K562 (cell line): ENCODE data around the gene ZNHIT1. TPM values are rescaled to one million over a fixed set of nuclear protein-coding genes. Genes with fewer than 3 reads are reported as not detected.

ENCODE experiments used
- ATAC-seq: fragments of 200-7000 bp; cut with Tn5 transposase; 3 replicates; pipeline ENCODE4 v1.9.1; 2020; ENCODE audit warnings: moderate library complexity
- BruUV-seq: library from RNA; stranded (reverse); fragments of 400-500 nt; replicated peaks from 2 replicates; lab custom pipeline; 2021; lab: Mats Ljungman, UMichigan
- CTCF ChIA-PET: fragments of 300-600 bp; formaldehyde crosslinking; extraction: SDS; loops from one replicate; lab custom pipeline; 2021; ENCODE audit warnings: low intra/inter-chr PET ratio; lab: Yijun Ruan, JAX
- POLR2A ChIA-PET: fragments of 300-600, 350-650 bp; sonication (Branson Sonifier 250); formaldehyde crosslinking; extraction: SDS; loops from one replicate; lab custom pipeline; 2021; ENCODE audit warnings: antibody characterized with exemption, inconsistent platforms; lab: Yijun Ruan, JAX
- DNase-seq, 4 experiments: peaks; one replicate each; pipeline versions ENCODE4 v3.0.0 to v3.0.0-alpha.2; 2011 to 2018; ENCODE audit warnings: low spot score in 3 of 4, mixed read lengths in 3 of 4; ENCODE audit errors: extremely low read depth in 1 of 4
- FAIRE-seq: peaks from 2 replicates; lab custom pipeline; 2011; peaks lifted over from hg19 to GRCh38; lab: Jason Lieb, UNC
- H2AFZ ChIP-seq: 2 replicates; pipeline ENCODE4 v1.6.0; 2011; ENCODE audit warnings: low read depth, low read length, control low read depth, inconsistent platforms
- H3K27ac ChIP-seq: fragments of 200-600 bp; 3 replicates; pipeline ENCODE4 v1.8.0; 2011; ENCODE audit warnings: low read depth, mild to moderate bottlenecking, control low read depth, inconsistent platforms, low read length, moderate library complexity, mixed read lengths; ENCODE audit errors: extremely low read depth
- H3K27me3 ChIP-seq, 2 experiments: fragments of 300-600 bp in 1 of 2; 2 replicates in 1 of 2; 3 replicates in 1 of 2; pipeline versions ENCODE4 v1.6.0 to v1.8.0; 2011; ENCODE audit warnings: inconsistent platforms in 2 of 2, low read length in 2 of 2, mild to moderate bottlenecking in 1 of 2, mixed read lengths in 1 of 2, moderate library complexity in 1 of 2; ENCODE audit not compliant: control insufficient read depth in 2 of 2, insufficient read depth in 2 of 2
- H3K36me3 ChIP-seq: fragments of 300-600 bp; 3 replicates; pipeline ENCODE4 v1.8.0; 2011; ENCODE audit warnings: mild to moderate bottlenecking, low read length, inconsistent platforms; ENCODE audit not compliant: control insufficient read depth, insufficient read depth
- H3K4me1 ChIP-seq, 2 experiments: fragments of 200-600 bp in 1 of 2; replicated peaks in 1 of 2; 2 replicates in 1 of 2; 3 replicates in 1 of 2; pipeline versions ENCODE4 v1.5.1 to v1.8.0; 2011; ENCODE audit warnings: inconsistent platforms in 2 of 2, low read length in 2 of 2, mild to moderate bottlenecking in 1 of 2, mixed read lengths in 1 of 2, moderate library complexity in 1 of 2; ENCODE audit not compliant: control insufficient read depth in 2 of 2, insufficient read depth in 2 of 2
- H3K4me2 ChIP-seq: 2 replicates; pipeline ENCODE4 v1.6.1; 2011; ENCODE audit warnings: low read length, control low read depth, inconsistent platforms, mixed read lengths; ENCODE audit not compliant: insufficient read depth
- H3K4me3 ChIP-seq: fragments of 200-600 bp; sonication (generic), shearing (Covaris generic); 2 replicates; pipeline ENCODE4 v1.5.1; 2016; ENCODE audit warnings: control low read depth, inconsistent platforms
- H3K79me2 ChIP-seq: fragments of 200-600 bp; 3 replicates; pipeline ENCODE4 v1.8.0; 2011; ENCODE audit warnings: low read length, inconsistent platforms; ENCODE audit not compliant: control insufficient read depth, insufficient read depth
- H3K9ac ChIP-seq, 2 experiments: 2 replicates each; pipeline versions ENCODE4 v1.6.0 to v1.6.1; 2011; ENCODE audit warnings: low read depth in 2 of 2, low read length in 2 of 2, control low read depth in 1 of 2, inconsistent platforms in 1 of 2, mild to moderate bottlenecking in 1 of 2, mixed read lengths in 1 of 2; ENCODE audit not compliant: insufficient read depth in 1 of 2
- H3K9me1 ChIP-seq: one replicate; pipeline ENCODE4 v1.6.0; 2011; ENCODE audit warnings: inconsistent platforms, mild to moderate bottlenecking, low read length, moderate library complexity; ENCODE audit not compliant: control insufficient read depth, insufficient read depth
- H3K9me3 ChIP-seq: replicated peaks from 2 replicates; pipeline ENCODE4 v1.5.1; 2011; ENCODE audit warnings: low read depth, low read length, inconsistent platforms; ENCODE audit not compliant: control insufficient read depth, insufficient read depth
- H4K20me1 ChIP-seq: replicated peaks from 2 replicates; pipeline ENCODE4 v1.6.1; 2011; ENCODE audit warnings: low read length, inconsistent platforms, mixed read lengths; ENCODE audit not compliant: control insufficient read depth, insufficient read depth
- BCL6 ChIP-seq: fragments of 250-450 bp; sonication (Bioruptor Pico); IDR thresholded peaks from 2 replicates; pipeline ENCODE4 v1.4.0; 2020
- ETV1 ChIP-seq: fragments of 450-650 bp; conservative IDR thresholded peaks from 2 replicates; pipeline ENCODE4 v1.6.1; 2016; ENCODE audit warnings: missing genetic modification characterization, control low read depth, low read depth, missing compliant biosample characterization
- KDM2B ChIP-seq: fragments of 250-450 bp; sonication (Bioruptor Pico); IDR thresholded peaks from 2 replicates; pipeline ENCODE4 v1.8.0; 2021; ENCODE audit warnings: mild to moderate bottlenecking, moderate library complexity
- NELFE ChIP-seq: IDR thresholded peaks from 2 replicates; pipeline ENCODE4 v1.6.1; 2011; ENCODE audit warnings: mild to moderate bottlenecking; ENCODE audit not compliant: insufficient read depth, insufficient read length
- SAFB2 ChIP-seq: fragments of 200-400 bp; formaldehyde crosslinking; IDR thresholded peaks from 2 replicates; pipeline ENCODE4 v1.6.1; 2018; ENCODE audit warnings: borderline replicate concordance, low read length, low read depth, moderate library complexity; ENCODE audit not compliant: severe bottlenecking
- ZNF431 ChIP-seq: sonication (generic); formaldehyde crosslinking; IDR thresholded peaks from 2 replicates; pipeline ENCODE4 v1.8.0; 2022; ENCODE audit warnings: mild to moderate bottlenecking, missing genetic modification reagents
- ZNF561 ChIP-seq: fragments of 450-650 bp; formaldehyde crosslinking; conservative IDR thresholded peaks from 2 replicates; pipeline ENCODE4 v1.4.0; 2020; ENCODE audit warnings: mild to moderate bottlenecking, moderate library complexity
- WGBS: fragments of 100-300 bp; shearing (Covaris generic); methylation state at CpG from one replicate; pipeline ENCODE4 v1.1.6; 2016; ENCODE audit warnings: low coverage, mixed read lengths; ENCODE audit not compliant: insufficient coverage; ENCODE audit errors: missing lambda C conversion rate; 5-methylcytosine and 5-hydroxymethylcytosine counted together
- in situ Hi-C: fragments of 300-500 bp; cut with MboI; formaldehyde crosslinking; loops from 4 replicates; pipeline ENCODE4 v1.15.0; 2018; ENCODE audit warnings: inconsistent platforms, mixed read lengths
- intact Hi-C: fragments of 100-400 bp; cut with micrococcal nuclease; formaldehyde crosslinking; loops from 2 replicates; pipeline ENCODE4 v1.14.2; 2022
- polyA plus RNA-seq, 8 experiments: library from polyadenylated mRNA; depleted of rRNA in 4 of 8; stranded (reverse) in 5 of 8; unstranded in 3 of 8; fragments of >200 nt; fragmentation: Nextera tagmentation in 2 of 8; fragmentation: Illumina TruSeq in 1 of 8; extraction: Ambion mirVana in 2 of 8; extraction: Trizol in 1 of 8; gene quantifications; 2 replicates each; pipeline versions ENCODE4 v1.2.1 to v1.2.3, GENCODE V29; 2011 to 2014; ENCODE audit warnings: inconsistent platforms in 1 of 8, missing spikeins in 1 of 8
- total RNA-seq, 7 experiments: library from RNA; depleted of rRNA in 6 of 7; stranded (reverse); fragments of >200 nt in 6 of 7; fragmentation: Illumina TruSeq in 2 of 7; extraction: Trizol in 2 of 7; gene quantifications; 2 replicates each; pipeline versions ENCODE4 v1.2.1 to v1.2.3, GENCODE V29; 2011 to 2021; ENCODE audit warnings: low replicate concordance in 1 of 7
- TF ChIP-seq, protein P1 (sequence below), 3 experiments: fragments of 200-800 bp in 1 of 3; fragments of 250-450 bp in 1 of 3; fragments of 450-650 bp in 1 of 3; sonication (Bioruptor Pico) in 1 of 3; sonication (Bioruptor generic) in 1 of 3; formaldehyde crosslinking in 1 of 3; IDR thresholded peaks; 2 replicates each; pipeline versions ENCODE4 v1.6.1 to v1.8.0; 2016 to 2022; ENCODE audit warnings: mild to moderate bottlenecking in 2 of 3, missing genetic modification characterization in 2 of 3, missing compliant biosample characterization in 1 of 3, moderate library complexity in 1 of 3

ZNHIT1 gene
- total and polyA plus RNA-seq, 9 of the 15 experiments (the other 6 are each of a cell fraction or from before 2014, with no cell fraction given) = 6.4 to 162 (median 70.1) TPM

DNA sequence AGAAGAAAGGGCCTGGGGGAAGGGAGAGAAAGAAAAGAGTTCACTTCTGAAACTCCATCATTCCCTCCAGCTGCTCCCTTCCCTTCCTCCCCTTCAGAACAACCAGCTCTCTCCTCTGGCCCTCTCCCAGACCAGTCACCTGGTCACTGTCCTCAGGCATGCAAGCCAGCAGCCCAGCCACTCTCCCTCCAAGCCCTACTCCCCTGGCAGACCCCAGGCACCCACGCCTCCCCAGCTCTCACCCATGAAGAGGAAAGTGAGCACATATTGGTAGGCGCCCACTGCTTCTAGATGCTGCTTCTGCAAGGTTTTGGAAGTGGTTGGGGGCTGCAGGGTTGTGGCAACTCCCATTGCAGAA is 17.5 kb upstream of the ZNHIT1 start:
- Histone ChIP-seq H3K79me2 (no peaks in the 10 kb centered on the region), H3K27ac (no peak overlapping the region), H3K4me1 (peaks cover 9 to 32% of the 10 kb centered on the region in 2 experiments), H3K36me3 (no peaks in the 10 kb centered on the region), H3K9ac (peak overlapping the region in 1 of 2 experiments; percentile 76; a peak in 2 of 4 replicates), H2AFZ (peak overlapping the region; percentile 46; the same call in 1 of the 2 replicates), H3K27me3 (peaks cover 0 to 7% of the 10 kb centered on the region in 2 experiments; a peak in 1 of 5 replicates), H3K4me2 (peak overlapping the region; percentile 8; the same call in 1 of the 2 replicates), H3K4me3 (no peak overlapping the region), H4K20me1 (no peaks in the 10 kb centered on the region), H3K9me1 (no peaks in the 10 kb centered on the region), H3K9me3 (no peaks in the 10 kb centered on the region)
- no TSS peak for BruUV-seq
- TF ChIP-seq ZNF431 (CRISPR knock-in tag) (no peak), KDM2B (CRISPR knock-in tag) (no peak), ZNF561 (CRISPR knock-in tag) (no peak), NELFE (no peak), ETV1 (tag) (no peak), BCL6 (no peak), SAFB2 (no peak)
- TF ChIP-seq, protein P1, sequence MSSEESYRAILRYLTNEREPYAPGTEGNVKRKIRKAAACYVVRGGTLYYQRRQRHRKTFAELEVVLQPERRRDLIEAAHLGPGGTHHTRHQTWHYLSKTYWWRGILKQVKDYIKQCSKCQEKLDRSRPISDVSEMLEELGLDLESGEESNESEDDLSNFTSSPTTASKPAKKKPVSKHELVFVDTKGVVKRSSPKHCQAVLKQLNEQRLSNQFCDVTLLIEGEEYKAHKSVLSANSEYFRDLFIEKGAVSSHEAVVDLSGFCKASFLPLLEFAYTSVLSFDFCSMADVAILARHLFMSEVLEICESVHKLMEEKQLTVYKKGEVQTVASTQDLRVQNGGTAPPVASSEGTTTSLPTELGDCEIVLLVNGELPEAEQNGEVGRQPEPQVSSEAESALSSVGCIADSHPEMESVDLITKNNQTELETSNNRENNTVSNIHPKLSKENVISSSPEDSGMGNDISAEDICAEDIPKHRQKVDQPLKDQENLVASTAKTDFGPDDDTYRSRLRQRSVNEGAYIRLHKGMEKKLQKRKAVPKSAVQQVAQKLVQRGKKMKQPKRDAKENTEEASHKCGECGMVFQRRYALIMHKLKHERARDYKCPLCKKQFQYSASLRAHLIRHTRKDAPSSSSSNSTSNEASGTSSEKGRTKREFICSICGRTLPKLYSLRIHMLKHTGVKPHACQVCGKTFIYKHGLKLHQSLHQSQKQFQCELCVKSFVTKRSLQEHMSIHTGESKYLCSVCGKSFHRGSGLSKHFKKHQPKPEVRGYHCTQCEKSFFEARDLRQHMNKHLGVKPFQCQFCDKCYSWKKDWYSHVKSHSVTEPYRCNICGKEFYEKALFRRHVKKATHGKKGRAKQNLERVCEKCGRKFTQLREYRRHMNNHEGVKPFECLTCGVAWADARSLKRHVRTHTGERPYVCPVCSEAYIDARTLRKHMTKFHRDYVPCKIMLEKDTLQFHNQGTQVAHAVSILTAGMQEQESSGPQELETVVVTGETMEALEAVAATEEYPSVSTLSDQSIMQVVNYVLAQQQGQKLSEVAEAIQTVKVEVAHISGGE (CRISPR knock-in tag; IDR thresholded peaks at IDR 0.05) = no peak
- peak; percentile 6; the same call in 1 of the 3 replicates for ATAC-seq
- intact Hi-C loops (no loop called here), in situ Hi-C loops (no loop called here)
- ChIA-PET POLR2A (interaction anchor here (0.6 to 1.5 kb wide), 2 partner anchors 17 to 24 kb away, joined by 3 to 8 read pairs; partner anchors contain the start of genes PLOD3 and ZNHIT1), CTCF (no interaction called here)
- FAIRE-seq = no peak
- 42% methylated on average over 2 of the region's 2 CpGs for WGBS
- DNase-seq = no peak
